Activated CD4-positive, alpha-beta T cell treated with anti-CD3 and anti-CD28 coated beads, Interleukin-2, Interleukin-4, amounts not matched to agents 100 ng/mL and 50 ng/mL, durations not matched to agents 16 hours and 8 hours (primary cell): ENCODE results near the gene C5orf15.

ENCODE experiments used
- DNase-seq: peaks from one replicate; pipeline ENCODE4 v3.0.0-alpha.2; 2020; ENCODE audit warnings: low spot score

C5orf15 gene

GRCh38 chr5:133921069-133921468, 47.4 kb downstream of the C5orf15 start:
- no peak for DNase-seq

GRCh38 chr5:133919148-133920136, 49.0 kb downstream of the C5orf15 start:
- no peak for DNase-seq

- no peak for DNase-seq
Observed at GRCh38 chr5:133918731-133919130, 49.7 kb downstream of the C5orf15 start.

DNA sequence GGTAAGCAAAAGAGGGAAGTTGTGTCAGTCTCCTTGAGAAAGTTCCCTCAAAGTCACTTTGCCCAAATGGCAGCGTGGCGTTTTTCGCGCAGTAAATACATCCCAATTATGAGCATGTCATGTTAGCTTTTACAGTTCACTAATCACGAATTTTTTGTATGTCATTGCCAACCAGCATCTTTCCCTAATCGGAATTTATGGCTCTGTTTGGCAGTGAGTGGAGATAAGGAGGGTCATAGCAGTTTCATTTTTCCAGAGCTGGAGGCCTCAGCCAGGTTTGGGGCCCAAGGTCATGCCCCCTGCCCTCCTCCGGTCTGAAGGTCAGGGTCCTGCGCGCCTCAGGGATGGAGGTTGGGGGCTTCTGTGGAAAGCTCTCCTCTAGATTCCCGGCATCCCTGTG, 50.1 kb downstream of the C5orf15 start:
- no peak for DNase-seq

- DNase-seq: no peak
Observed at GRCh38 chr5:133917785-133918184, 50.6 kb downstream of the C5orf15 start.

DNA sequence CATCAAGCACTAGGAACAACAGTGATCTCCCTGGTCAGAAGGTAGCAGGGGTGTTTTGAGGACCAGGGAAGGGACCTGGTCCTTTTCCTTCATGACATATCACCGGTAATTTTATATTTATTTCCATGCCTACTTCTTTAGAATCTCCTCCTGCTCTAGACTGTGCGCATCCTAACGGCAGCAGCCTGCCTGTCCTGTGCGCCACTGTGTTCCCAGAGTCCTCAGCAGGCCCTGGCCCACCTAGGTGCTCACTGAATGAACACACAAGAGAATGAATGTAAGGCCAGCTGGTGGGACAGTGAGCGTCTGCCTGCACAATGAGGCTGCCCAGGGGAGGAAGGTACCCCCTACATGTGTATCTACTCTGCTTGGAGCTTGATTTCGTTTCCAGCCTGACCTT, 51.5 kb downstream of the C5orf15 start:
- no peak for DNase-seq

GRCh38 chr5:133916479-133916878, 51.9 kb downstream of the C5orf15 start:
- DNase-seq: no peak

DNA sequence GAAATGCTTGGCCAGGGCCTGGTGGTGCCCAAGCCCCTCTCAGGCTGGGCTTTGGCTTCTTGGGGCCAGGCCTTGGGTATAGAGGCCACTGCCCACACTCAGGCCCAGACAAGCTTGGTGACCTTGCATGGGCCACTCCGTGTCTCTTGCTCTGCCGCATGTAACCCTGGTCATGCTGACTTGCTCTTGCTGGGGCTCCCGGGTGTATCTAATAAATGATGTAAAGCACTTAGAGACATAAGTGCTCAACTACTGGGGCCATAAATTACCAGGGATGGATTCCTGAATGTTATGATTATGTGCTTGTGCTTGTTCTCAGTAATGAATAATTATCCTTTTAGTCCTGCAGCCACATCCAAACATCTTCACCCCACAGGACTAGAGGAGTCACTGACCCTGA, 54.0 kb downstream of the C5orf15 start:
- DNase-seq: no peak

GRCh38 chr5:133913413-133914155, 54.8 kb downstream of the C5orf15 start:
- no peak for DNase-seq

- no peak for DNase-seq
Observed at GRCh38 chr5:133912951-133913350, 55.5 kb downstream of the C5orf15 start.

- no peak for DNase-seq
Observed at GRCh38 chr5:133910571-133910970, 57.9 kb downstream of the C5orf15 start.

DNA sequence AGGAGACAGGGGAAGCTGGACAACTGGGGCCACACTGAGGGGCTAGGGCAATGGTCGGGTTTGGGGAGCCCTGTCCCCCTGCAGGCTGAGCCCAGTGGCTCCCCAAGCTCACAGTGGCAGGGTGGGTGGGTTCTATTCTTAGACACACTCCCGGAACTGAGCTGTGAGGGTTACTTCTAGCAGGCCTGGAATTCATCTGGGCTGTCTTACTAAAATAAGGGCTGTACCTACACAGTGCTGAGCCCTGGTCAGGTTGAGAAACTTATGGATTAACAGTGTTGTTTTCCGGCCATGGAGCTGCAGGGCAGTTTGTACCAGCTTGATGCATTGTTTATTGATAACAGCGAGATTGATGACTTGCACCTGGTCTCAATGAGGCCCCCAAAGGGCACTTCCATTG, 58.8 kb downstream of the C5orf15 start:
- DNase-seq: no peak

DNA sequence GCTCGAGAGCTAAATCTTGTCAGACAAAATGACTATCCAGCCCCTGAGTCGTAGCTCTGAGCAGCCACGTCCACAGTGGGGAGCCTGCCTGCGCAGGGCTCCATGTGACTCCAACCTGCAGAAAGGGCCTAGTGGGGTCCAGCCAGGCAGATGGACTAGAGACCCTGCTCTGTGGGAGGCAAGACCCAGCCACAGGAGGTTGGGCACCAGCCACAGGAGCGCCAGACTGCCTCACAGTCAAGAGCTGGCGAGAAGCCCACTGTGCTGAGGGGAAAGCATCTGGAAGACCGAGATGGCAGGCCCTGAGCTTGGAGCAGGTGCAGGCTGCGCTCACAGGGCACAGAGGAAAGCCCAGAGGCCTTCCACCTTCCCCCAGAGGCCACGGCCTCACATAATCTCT, 61.4 kb downstream of the C5orf15 start:
- DNase-seq: no peak

GRCh38 chr5:133906303-133906702, 62.1 kb downstream of the C5orf15 start:
- no peak for DNase-seq
